RCC 7860 (cell line): ENCODE results near the gene CMIP.

ENCODE experiments used
- DNase-seq: peaks from one replicate; pipeline ENCODE4 v3.0.0-alpha.2; 2015; ENCODE audit warnings: low spot score
- FAIRE-seq: peaks from 2 replicates; lab custom pipeline; 2012; peaks lifted over from hg19 to GRCh38; lab: Jason Lieb, UNC

Gene CMIP

DNA sequence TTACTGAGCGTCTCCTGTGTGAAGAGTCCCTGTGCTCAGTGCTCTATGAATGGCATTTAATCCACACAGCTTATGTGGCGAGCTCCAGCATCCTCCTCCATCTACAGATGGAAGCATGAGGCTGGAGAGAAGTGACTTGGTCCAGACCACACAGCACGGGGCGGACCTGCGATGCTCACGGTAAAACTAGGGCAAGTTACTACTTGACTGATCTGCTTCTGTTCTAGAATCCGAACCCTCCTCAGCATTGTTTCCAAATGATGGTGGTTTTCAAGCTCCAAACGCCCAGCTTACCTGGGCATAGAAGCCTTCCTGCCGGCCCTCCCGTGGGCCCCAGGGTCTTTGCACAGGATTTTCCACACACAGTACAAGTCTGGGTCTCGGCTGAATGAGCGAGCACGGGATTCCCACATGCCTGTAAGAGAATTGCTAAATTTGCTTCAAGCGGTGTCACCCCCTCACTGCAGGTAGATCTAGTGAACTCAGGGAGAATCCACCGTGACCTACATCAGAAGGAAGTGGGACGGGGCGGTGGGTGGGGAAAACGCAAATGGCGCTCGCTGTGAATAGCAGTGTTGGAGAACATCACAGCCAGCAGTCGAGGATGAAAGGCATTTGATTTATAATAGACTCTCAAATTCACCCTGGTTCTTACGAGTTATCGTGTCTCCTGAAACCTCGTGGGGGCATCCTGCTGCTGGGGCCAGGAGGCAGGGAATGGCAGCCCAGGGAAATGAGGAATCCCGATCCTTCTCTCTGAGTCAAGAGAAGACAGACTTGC is 101.1 kb downstream of the CMIP start:
- FAIRE-seq (no peak), DNase-seq (no peak)

DNA sequence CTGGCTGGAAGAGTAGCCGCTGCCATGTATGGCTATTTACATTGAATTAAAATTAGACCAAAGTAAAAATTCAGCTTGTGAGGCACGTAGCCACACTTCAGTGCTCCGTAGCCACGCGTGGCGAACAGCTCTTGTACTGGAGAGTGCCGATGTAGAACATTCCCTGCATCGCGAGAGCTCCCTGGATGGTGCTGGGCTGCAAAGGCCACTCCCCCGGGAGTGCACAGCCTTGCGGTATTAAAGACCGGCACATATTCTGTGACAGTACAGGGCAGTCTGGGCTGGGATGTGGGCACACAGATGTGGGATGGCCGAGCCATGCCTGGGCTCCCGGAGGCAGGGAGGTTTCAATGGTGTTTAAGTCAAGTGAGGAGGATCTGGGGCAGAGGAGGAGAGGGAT is 102.2 kb downstream of the CMIP start:
- FAIRE-seq = no peak
- DNase-seq = no peak

DNA sequence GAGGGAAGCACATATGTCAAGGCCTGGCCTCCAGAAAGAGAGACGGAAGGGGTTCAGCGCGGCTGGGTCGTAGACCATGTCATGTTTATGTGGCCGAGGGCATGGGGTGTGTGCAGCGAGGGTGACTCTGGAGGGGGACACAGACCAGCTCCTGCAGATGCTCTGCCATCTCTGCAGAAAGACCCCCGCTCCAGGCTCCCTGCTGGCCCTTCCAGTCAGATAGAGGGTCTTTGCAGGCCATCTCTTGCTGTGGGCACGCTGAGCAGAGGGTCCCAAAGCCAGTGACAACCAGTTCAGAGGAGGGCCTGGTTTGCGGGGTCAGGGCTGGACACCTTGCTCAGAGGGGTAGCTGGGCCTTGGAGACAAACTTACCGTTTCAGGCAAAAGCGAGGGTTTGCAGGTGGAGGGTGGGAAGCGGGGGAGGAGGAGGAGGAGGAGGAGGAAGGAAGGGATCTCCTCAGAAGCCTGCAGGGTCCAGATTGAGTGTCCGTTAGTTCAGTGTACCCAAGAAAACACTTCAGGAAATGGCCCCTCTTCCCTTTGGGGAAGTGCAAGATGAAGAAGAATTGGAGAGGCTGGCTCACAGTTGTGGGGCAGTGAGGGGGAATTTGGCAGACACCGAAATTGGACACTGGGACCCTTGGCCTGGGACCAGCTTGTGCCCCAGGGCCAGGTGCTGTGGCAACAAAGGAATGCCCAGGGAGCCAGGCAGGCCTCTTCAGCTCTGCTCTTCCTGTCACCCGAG is 102.8 kb downstream of the CMIP start:
- FAIRE-seq (no peak), DNase-seq (no peak)

DNA sequence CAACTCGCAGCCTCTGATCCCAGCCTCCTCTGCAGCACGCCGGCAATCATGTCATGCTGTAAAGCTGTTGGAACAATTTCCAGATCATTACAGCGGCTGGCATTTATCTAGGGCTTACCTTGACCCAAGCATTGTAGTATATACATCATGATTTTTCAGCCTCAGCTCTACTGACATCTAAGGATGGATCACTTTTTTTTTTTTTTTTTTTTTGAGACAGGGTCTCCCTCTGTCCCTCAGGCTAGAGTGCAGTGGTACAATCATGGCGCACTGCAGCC is 103.3 kb downstream of the CMIP start:
- DNase-seq (no peak), FAIRE-seq (no peak)

DNA sequence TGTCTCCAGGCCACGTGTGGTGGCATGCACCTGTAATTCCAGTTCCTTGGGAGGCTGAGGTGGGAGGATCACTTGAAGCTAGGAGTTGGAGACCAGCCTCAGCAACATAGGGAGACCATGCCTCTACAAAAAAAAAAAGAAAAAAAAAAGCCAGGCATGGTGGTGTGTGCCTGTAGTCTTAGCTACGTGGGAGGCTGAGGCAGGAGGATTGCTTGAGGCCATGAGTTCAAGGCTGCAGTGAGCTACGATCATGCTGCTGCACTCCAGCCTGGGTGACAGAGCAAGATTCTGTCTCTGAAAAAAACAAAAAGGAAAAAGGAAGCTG is 103.9 kb downstream of the CMIP start:
- no peak for FAIRE-seq

DNA sequence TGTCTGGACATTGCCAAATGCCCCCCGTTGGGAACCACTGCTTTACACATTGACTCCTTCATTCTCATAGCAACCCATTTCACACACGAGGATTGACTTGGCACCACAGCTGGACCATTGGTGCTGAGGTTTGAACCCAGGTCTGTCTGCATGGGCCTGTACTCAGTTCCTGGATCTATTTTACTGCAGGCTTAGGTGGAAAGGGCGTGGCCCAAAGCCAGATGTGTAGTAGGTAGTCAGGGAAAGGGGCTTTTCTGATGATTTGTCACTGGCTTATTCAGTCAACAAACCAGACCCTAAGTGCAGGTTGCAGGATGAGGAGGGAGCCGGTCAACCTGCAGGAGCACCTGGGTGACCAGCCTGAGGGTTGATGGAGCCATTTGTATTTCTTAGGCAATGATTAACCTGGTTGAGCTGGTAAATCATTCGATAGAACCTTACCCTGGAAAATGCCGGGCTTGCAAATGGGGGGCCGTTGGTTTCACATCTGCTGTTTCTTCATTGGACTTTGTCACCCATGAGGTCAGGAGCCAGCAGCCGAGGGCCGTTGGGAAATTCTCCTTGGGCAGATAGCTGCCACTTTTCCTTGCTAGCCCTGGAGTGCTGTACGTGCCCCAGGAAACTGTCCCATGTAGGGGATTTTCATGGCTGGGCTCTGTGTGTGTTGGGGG is 104.4 kb downstream of the CMIP start:
- peak; percentile 78 for DNase-seq
- FAIRE-seq = peak; percentile 83

More for the DNA sequence above, 103.9 kb downstream of the CMIP start:
- no peak for DNase-seq

DNA sequence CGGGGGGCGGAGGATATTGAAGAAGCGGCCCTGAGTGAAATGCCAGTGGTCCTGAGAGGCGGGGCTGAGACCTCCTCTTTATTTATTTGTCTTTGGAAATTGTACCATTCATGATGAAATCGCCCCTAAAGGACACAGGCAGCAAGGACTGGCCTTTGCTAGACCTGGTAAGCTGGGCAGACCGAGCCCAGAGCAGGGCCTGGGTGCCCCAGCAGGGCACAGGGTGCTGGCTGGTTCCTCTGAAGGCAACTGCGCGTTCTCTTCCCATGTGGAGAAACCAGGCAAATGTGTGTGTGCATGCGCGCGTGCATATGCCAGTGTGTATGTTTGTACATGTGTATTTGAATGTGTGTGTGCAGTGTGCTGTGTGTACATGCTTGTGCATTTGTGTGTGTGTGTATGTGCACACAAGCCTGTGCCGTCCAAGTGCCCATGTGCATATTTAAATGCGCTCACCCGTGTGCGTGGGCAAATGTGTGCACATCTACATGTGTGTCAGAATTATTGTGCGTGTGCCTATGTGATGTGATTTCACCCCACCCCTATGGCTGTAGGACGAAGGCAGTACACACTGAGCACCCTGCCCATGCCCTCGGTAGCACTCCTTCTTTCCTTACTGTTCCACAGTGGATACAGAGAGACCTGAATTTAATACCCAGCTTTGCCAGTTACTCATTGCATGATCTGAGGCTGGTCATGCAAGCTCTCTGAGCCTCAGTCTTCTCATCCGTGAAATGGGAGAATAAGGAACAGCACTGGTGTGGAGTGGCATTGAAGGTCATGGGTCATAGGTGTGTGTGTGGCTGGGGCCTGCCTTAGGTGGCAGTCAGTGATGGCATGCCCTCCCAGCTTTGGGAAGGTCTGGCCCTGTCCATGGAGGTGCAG is 105.2 kb downstream of the CMIP start:
- FAIRE-seq = no peak
- no peak for DNase-seq

DNA sequence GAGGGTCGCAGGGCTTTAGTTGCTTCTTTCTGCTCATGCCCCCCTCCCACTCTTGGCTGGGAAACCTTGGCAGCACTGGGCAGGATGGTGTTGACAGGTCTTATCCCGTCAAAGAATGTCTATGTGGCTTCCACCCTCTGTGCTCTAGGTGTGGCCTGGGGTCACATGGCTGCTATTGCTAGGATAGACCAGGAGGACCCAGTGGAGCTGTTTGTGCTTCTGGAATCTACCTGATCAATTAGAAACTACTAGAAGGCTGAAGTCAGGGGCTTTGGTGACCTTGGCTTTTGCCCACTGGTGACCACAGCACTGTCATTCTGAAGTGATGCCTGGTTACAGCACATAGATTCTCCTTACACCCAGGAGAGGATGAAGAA is 105.8 kb downstream of the CMIP start:
- peak; percentile 23 for DNase-seq

DNA sequence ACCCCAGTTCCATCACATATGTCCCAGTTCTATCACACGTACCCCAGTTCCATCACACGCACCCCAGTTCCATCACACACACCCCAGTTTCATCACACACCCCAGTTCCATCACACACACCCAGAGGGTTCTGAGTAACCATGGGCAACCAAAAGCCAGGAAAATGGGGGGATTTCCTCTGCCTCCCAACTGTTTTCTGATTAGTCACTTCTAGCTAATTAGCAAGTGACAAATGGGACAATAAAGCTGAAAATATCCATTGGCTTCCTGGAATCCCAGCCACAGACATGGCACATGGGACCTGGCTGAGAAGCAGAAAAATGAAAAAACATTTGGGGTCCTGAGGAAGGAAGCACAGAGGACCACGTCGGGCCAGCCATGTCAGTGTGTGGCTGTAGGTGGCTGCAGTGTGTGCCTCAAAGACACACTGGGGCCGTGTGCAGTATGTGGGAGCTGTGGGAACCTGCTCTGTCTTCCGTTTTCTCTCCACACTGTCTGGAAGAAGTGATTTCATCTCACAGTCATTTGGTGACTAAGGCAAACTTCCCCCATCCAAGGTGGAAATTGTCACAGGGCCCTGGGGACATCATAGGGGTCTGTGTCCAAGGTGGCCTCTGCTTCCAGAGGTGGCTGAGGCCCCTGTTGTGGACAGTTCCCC is 106.7 kb downstream of the CMIP start:
- peak; percentile 68 for FAIRE-seq

More for the DNA sequence above, 105.8 kb downstream of the CMIP start:
- no peak for FAIRE-seq

DNA sequence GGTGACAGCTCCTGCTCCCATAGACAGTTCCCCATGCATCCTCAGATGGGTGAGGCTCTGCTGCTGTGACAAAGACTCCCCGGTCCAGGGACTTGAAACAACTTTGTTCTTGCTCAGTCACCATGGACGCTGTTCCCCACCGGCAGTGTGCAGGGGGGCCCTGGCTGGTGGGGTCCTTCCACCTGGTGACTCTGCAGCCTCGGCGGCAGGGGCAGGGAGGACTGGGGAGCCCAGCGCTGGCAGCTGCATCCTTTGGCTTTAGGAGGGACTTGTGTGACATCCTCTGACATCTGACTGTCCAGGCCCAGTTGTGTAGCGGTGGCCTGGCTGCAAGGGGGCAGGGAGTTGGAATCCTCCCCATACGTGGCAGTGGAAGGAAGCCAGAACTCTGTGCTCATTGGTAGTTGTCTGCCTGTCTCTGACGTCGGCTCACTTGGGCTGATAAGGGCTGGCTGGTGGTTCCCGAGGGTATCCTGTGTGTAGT is 107.3 kb downstream of the CMIP start:
- FAIRE-seq (no peak), DNase-seq (peak; percentile 69)

More for the DNA sequence above, 106.7 kb downstream of the CMIP start:
- peak; percentile 91 for DNase-seq

DNA sequence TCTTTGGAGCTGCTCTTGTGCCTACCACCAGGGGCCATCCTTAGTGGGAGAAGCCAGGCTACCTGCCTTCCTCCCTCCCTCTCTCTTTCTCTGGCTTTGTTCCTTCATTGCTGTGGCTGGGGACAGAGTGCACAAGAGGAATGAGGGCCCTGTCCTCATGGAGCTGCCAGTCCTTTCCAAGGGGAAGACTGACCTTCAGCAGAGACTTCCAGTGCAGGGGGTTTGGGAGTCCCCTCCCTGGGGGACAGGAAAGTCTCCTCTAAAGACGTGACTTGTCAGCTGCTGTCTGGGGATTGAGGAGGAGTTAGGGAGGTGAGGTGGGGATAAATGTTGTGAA is 108.1 kb downstream of the CMIP start:
- FAIRE-seq = no peak
- DNase-seq = no peak

DNA sequence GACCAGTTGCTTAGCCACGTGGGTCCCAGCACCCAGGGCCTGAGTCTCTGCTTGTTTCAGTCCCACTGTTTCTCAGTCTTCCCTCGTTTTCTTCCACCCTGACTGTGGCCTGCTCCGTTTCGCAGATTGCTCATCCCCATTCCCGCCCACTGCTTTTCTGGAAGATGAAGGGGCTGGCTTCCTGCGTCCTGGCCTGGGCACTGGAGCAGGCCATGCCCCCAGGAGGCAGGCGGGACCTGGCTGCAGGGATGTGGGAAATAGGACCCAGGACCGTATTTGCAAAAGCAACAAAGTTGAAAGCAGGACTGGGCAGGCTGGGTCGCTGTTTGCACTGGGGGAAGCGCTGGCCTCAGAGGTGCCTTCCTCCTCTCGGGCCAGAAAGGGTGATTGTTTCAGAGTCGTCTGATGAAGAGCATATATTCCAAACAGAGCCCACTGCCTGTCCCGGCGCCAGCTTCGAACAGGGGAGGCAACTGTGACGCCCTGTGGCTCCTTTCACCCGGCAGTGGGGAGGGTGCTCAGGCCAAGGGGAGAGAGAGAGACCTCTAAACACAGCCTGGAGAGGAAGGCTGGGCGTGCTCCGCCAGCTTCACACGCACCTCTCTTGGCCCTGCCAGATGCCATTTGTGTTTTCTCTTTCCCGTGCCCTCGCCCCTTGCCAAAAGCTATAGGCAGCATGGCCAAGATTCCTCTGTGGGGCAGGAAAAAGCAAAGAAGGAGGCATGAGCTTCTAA is 108.6 kb downstream of the CMIP start:
- DNase-seq = no peak
- FAIRE-seq = no peak

DNA sequence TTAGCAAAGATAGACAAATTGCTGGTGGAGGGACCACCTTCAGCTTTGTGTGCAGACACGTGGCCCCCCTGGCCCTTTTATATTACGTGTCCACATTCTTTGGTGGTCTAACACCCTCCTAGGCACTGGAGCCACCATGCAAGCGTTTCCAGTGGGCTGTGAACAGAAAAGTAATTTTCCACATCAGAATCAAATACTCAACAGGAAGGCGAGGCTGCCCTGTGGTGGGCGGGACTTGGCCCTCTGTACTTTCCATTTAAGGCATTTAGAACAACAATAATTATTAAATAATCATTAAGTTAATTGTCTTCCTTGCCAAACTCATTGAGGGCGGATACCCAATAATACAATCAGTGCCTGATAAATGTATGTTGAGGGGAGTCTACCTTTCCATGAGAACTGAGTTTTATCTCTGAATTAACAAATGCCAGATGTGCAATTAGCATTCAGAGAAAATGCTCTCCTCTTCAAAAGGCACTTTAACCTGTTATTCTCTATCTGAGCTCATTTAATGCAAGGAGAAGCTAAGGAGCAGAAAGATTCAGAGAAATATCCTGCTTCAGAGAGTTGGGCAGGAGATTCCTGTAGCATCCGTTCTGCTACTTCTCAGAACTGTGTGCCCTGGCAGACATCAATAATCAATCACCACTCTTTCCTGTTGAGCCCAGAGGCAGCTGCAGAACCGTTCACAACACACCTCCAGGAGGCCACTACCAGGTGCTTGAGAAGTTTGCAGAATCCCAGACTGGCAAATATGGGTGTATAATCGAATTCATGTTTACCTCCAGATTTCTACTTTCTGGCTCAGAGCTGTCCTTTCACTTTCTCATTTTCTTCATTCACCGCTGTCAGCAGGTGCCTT is 109.4 kb downstream of the CMIP start:
- FAIRE-seq (no peak), DNase-seq (no peak)

DNA sequence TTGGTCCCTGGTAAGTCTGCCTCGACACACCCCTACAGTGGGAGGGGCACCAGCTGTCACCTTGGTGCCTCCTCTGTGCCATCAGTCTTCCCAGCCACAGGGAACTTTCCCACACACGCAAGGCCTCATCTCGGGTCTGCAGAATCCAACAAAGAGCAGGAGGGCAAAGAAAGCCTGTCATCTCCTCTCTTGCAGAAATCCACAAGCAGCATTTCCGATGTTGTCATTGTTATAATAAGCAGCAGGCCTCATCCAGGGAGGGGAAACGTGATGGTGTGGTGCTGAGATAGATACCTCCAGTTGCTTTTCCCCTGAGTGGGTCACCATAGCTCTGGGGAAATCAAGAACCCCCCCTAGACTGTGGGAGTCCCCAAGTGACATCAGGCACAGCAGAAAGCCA is 110.4 kb downstream of the CMIP start:
- FAIRE-seq = no peak

DNA sequence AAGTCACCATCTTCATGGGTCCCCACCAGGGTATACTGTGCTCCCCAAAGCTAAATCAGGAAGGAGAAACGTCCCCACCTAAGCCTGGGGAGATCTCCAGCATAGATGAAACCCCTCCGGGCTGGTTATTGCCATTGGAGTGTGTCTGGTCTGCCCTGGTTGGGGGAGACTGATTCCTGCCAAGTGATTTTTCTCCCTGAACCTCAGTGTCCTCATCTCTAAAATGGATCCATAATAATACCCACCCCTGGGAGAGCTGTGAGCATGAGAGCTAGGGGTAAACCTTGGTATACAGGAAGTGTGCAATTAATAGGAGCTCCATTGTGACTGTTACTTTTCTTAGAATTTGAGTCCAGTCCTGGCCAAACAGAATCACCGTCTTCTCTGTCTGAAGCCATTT is 111.1 kb downstream of the CMIP start:
- DNase-seq (no peak), FAIRE-seq (no peak)

More for the DNA sequence above, 110.4 kb downstream of the CMIP start:
- no peak for DNase-seq

DNA sequence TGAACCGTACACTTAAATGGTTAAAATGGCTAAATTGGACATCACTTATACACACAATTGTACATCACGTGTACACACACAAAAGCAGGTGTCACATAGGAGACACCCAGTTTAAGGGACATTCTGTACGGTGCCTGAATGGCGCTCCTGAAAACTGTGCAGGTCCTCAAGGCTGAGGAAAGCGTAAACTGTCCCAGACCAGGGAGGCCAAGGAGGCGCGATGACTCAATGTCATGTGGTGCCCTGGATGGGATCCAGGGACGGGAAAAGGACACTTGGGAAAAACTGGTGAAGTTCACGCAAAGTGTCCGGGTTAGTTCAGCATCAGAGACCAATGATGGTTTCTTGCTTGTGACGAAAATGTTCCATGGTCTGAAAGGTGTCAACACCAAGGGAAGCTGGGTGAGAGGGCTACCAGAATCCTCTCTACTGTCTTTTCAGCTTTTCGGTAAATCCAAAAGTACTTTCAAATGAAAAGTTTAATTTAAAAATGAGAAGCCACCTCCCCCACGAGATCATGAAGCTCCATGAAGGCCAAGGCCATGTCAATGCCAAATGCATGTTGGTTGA is 112.2 kb downstream of the CMIP start:
- DNase-seq (no peak), FAIRE-seq (no peak)

DNA sequence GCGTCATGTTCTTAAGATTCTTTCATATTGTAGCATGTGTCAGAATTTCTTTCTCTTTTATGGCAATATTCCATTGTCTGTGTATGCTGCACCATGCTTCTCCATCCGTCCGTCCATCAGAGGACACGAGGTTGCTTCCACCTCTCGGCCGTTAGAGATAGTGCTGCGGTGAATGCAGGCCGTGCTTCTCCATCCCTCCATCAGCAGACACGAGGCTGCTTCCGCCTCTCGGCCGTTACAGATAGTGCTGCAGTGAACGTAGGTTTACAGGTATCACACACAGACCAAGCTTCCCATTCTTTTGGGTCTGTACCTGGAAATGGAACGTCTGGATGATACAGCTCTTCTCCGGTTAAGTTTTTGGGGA is 113.5 kb downstream of the CMIP start:
- no peak for DNase-seq
- FAIRE-seq = no peak

DNA sequence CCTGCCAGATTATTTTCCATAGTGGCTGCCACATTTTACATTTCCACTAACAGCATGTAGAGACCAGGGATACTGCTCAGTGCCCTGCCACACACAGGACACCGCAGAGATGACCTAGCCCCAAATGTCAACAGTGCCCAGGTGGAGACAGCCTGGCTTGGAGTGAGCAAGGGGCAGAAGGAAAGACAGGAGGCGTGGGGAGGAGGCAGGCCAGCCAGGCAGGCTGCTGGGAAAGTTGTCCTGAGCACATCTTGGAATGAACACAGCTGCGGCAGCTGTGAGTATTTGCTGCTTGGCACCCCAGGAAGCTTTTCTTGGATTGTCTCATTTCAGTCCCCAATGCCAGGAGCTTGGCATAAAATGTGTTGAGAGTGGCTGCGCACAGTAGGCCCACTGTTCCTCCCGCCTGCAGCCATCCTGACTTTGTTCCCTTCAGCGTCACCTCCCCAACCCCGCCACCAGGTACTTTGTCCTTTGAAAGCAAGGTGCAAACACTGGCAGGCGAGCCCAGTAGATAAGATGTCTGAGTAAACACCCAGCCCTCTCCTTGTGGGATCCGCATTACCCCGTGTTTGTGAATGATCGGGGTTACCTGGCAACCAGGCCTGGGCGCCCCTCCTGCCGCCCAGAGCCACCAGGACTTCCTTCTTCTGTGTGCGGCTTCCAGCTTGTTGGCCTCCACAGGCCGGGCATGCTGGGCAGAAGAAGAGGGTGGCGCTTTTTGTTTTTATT is 114.0 kb downstream of the CMIP start:
- FAIRE-seq (no peak), DNase-seq (no peak)
